ENCODE measurements around the gene BLNK.

BLNK gene

DNA sequence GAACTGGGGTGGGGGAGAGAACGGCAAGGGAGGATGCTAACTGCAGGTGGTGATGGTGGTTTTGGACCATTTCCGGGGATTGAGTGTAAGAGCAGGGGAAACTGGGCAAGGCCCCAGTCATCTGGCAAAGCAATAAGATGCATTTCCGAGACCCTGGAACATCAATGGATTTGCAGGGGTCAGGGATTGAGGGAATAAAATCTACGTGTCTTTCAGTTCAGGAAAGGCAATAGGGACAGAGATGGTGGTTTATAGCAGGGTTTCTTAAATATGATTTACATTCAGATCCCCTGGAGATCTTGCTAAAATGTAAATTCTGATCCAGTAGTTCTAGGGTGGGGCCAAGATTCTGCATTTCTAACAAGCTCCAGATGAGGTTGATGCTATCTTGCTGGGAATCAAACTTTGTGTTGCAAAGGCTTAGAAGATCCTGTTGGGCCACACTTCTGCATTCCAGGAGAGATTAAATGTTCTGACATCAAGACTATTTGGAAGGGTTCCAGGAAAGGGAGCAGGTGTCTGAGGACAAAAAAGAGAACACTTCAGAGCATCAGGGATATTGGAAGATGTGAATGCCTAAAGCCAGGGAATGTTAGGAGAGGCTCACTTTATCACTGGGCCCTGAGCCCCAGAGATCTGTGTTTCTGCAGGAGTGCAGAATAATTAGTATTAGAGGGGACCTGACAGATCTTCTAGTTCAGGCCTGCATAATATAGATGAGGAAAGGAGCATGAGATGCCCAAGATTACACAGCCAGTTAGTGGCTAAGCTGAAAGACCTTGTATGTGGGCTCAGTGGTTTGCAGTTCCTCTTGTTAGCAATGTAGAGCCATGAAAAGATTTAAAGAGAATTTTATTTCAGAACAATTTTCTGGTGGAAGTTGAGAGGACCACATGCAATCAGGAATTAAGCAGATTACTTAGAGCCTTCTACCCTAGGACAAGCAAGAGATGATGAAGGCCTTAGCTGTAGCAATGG, 32.4 kb downstream of the BLNK start:
- no peak overlapping the region for H3K4me3 ChIP-seq (ENCODE audit: low read length)
- TF ChIP-seq CTCF (conservative IDR thresholded peaks at IDR 0.05; ENCODE audit: low read depth, low read length), result no peak
- peak; percentile 2 for DNase-seq (ENCODE audit: low read depth)

DNA sequence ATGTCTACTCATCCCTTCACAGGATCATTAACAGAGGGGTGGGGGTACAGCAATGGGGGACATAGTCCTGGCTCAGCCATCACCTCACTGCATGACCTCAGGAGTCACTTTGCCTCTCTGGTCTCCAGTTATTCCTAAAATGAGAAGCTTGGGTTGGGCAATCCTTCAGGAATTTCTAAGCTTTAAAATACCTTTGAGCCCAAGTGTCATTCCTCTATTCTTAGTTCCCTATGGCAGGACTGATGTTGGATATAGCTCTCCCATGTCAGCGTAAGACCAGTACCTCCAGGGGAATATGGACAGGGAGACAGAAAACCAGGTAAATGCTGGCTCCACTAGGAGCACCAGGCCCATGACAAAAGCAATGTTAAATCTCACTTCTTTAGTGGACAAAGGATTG, 34.5 kb downstream of the BLNK start:
- no peak overlapping the region for H3K4me3 ChIP-seq (ENCODE audit: low read length)
- no peak for TF ChIP-seq CTCF (conservative IDR thresholded peaks at IDR 0.05; ENCODE audit: low read depth, low read length)
- no peak for DNase-seq (ENCODE audit: low read depth)

DNA sequence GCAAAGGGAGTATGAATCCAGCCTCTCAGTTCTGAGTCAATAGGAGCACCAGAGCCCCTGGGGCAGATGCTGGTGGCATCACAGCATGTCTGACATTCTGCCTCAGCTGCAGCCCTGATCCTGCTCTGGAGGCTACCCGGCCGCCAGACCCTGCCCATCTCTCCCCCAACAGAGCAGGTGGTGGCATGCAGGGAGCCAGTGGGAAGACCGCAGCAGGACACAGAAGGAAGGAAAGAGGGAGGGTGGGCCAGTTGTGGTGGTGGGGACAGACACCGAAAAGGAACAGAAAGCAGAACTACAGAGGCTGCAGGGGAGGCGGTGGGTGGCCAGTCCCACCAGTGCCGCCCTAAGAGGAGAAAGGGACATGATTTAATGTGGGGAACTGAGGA, 35.3 kb downstream of the BLNK start:
- no peak for DNase-seq (ENCODE audit: low read depth)
- H3K4me3 ChIP-seq (ENCODE audit: low read length), result no peak overlapping the region
- TF ChIP-seq CTCF (conservative IDR thresholded peaks at IDR 0.05; ENCODE audit: low read depth, low read length), result no peak

DNA sequence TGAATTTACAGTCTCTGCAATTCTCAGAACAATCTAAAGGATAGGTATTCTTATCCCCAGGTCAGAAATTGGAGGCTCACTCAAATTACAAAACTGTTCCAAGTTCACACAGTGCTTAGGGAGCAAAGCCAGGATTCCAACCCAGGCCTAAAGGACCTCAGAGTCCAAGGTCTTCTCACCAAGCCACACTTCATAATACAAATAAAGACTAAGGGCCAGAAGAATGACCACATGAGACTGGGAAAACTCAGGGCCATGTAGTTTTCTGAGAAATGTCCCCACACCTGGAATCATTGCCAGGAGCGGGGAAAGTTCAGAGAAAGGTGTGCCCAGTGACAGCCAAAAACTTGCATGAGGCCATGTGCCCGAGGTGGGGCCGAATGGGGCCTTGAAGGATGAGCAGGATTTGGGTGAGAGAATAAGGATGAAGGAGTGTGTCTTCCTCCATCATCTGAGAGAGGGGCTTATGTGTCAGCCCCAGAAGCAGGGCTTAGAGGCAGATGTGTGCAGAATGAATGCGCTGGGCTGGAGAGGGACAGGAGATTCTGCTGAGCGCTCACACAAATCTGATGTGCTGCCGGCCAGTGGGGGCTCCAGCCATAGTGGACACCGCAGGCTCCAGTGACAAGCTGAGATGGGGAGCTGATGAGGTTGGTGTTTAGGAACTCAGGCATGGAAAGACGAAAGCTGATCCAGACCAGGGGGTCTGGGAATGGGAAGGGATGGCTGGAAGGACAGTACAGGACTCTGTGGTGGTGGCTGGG, 35.9 kb downstream of the BLNK start:
- H3K4me3 ChIP-seq (ENCODE audit: low read length), result no peak overlapping the region
- no peak for DNase-seq (ENCODE audit: low read depth)
- no peak for TF ChIP-seq CTCF (conservative IDR thresholded peaks at IDR 0.05; ENCODE audit: low read depth, low read length)

- no peak overlapping the region for H3K4me3 ChIP-seq (ENCODE audit: low read length)
- no peak for TF ChIP-seq CTCF (conservative IDR thresholded peaks at IDR 0.05; ENCODE audit: low read depth, low read length)
- no peak for DNase-seq (ENCODE audit: low read depth)
Measured at GRCh38 chr10:96233959-96234358, 37.4 kb downstream of the BLNK start.

DNA sequence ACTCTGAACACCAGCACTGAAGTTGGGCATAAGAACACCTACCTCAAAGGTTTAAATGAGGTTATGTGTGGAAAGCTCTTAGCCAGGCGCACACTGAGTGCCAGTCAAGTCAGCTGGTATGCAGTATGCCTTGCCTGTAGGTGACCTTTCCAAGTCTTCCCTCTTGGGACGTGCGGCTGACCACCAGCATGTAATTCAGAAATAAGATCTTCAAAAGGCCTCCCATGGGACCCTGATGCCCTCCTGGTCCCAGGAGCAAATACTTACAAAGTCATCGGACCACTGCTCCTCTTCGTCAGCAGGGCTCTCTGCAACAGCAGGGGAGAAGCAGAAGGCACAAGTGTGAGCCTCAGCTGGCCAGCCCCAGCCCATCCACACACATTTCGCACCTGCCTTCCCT, 40.8 kb downstream of the BLNK start:
- no peak for TF ChIP-seq CTCF (conservative IDR thresholded peaks at IDR 0.05; ENCODE audit: low read depth, low read length)

More for the DNA sequence above, 40.8 kb downstream of the BLNK start:
- no peak for DNase-seq (ENCODE audit: low read depth)
- H3K4me3 ChIP-seq (ENCODE audit: low read length), result no peak overlapping the region

Data from retinal pigment epithelial cell (primary cell).